ENCODE data around the gene SLC25A27.
A peak's percentile ranks its signal among the peaks of the same experiment; 100 is the strongest.

SLC25A27 gene

GRCh38 chr6:46684771-46685170, 32.0 kb downstream of the SLC25A27 start:
- in situ Hi-C loops (cut with MboI; ENCODE audit: low sequenced_read_pairs, unreplicated experiment) = no loop called here
- DNase-seq (ENCODE audit: low spot score) = no peak
- TF ChIP-seq CTCF (IDR thresholded peaks at IDR 0.05; ENCODE audit: borderline replicate concordance, control extremely low read depth, extremely low read depth, insufficient read depth, missing control alignments) = no peak

- DNase-seq (ENCODE audit: low spot score) = peak; percentile 17
- TF ChIP-seq CTCF (IDR thresholded peaks at IDR 0.05; ENCODE audit: borderline replicate concordance, control extremely low read depth, extremely low read depth, insufficient read depth, missing control alignments) = no peak
- in situ Hi-C loops (cut with MboI; ENCODE audit: low sequenced_read_pairs, unreplicated experiment) = no loop called here
These were observed 34.9 kb downstream of the SLC25A27 start, which contains the start of gene TDRD6 for GRCh38 chr6:46687619-46688097. Gene TDRD6 (plus strand): TSS chr6:46687885. CDS start chr6:46688129, 244 bp downstream.

- TF ChIP-seq CTCF (IDR thresholded peaks at IDR 0.05; ENCODE audit: borderline replicate concordance, control extremely low read depth, extremely low read depth, insufficient read depth, missing control alignments) = no peak
- DNase-seq (ENCODE audit: low spot score) = peak; percentile 22
- in situ Hi-C loops (cut with MboI; ENCODE audit: low sequenced_read_pairs, unreplicated experiment) = no loop called here
These were observed 35.6 kb downstream of the SLC25A27 start for GRCh38 chr6:46688117-46688965.

- no peak for DNase-seq (ENCODE audit: low spot score)
- in situ Hi-C loops (cut with MboI; ENCODE audit: low sequenced_read_pairs, unreplicated experiment) = no loop called here
- TF ChIP-seq CTCF (IDR thresholded peaks at IDR 0.05; ENCODE audit: borderline replicate concordance, control extremely low read depth, extremely low read depth, insufficient read depth, missing control alignments) = no peak
These were observed 36.2 kb downstream of the SLC25A27 start for GRCh38 chr6:46688966-46689335.

GRCh38 chr6:46689657-46690056, 36.9 kb downstream of the SLC25A27 start:
- TF ChIP-seq CTCF (IDR thresholded peaks at IDR 0.05; ENCODE audit: borderline replicate concordance, control extremely low read depth, extremely low read depth, insufficient read depth, missing control alignments) = no peak
- DNase-seq (ENCODE audit: low spot score) = no peak
- in situ Hi-C loops (cut with MboI; ENCODE audit: low sequenced_read_pairs, unreplicated experiment) = no loop called here

- no peak for DNase-seq (ENCODE audit: low spot score)
- TF ChIP-seq CTCF (IDR thresholded peaks at IDR 0.05; ENCODE audit: borderline replicate concordance, control extremely low read depth, extremely low read depth, insufficient read depth, missing control alignments) = no peak
- in situ Hi-C loops (cut with MboI; ENCODE audit: low sequenced_read_pairs, unreplicated experiment) = no loop called here
These were observed 37.5 kb downstream of the SLC25A27 start for GRCh38 chr6:46690141-46690755.

All from GM13976 (cell line).